DOHH2 (cell line): ENCODE measurements around the gene GOLGA1.

Experiments
- CTCF ChIP-seq: fragments of 200-600 bp; sonication (generic); IDR thresholded peaks from one replicate; pipeline ENCODE4 v1.5.1; 2014; ENCODE audit warnings: antibody characterized with exemption, mild to moderate bottlenecking, low read depth, low read length; ENCODE audit not compliant: poor library complexity, severe bottlenecking
- EZH2phosphoT487 ChIP-seq: fragments of 200-600 bp; sonication (generic); IDR thresholded peaks from 2 replicates; pipeline ENCODE4 v1.6.1; 2017; ENCODE audit warnings: borderline replicate concordance, mild to moderate bottlenecking, antibody characterized with exemption, low read length, moderate library complexity, mixed read lengths

GRCh38 chr9:124834591-124834990 lies 106.3 kb downstream of the GOLGA1 start:
- TF ChIP-seq CTCF (no peak), EZH2phosphoT487 (no peak)
